Body of pancreas (tissue), 4 donors: ENCODE results near the gene CHST5.
"Not testable (repeated sequence)": the region's sequence is repeated elsewhere in the genome, so short reads cannot be mapped to it uniquely, and the experiment has no call there.

Source experiments
- CTCF ChIP-seq, 7 experiments: fragments of 450-650 bp in 4 of 7; fragments of 200-600 bp in 3 of 7; sonication (generic) in 3 of 7; IDR thresholded peaks; one replicate each; pipeline ENCODE4 v1.5.1; 2016 to 2019; ENCODE audit warnings: antibody characterized with exemption in 7 of 7
- POLR2A ChIP-seq, 3 donors: fragments of 450-650 bp; IDR thresholded peaks; one replicate each; pipeline ENCODE4 v1.6.1; 2016; ENCODE audit warnings: antibody characterized with exemption in 3 of 3, mild to moderate bottlenecking in 2 of 3

GRCh38 chr16:75545879-75546278 lies 10.0 kb upstream of the CHST5 start:
- TF ChIP-seq CTCF, POLR2A (IDR thresholded peaks at IDR 0.05): not testable (repeated sequence)
